Left ventricle myocardium superior (tissue), 1 donor: ENCODE results near the gene RHOT2. TPM values are rescaled to one million over a fixed set of nuclear protein-coding genes. Genes with fewer than 3 reads are reported as not detected.

Experiments used
- ATAC-seq: fragments of 200-7000 bp; cut with Tn5 transposase; one replicate; pipeline ENCODE4 v1.9.1; 2020; ENCODE audit warnings: mild to moderate bottlenecking, moderate library complexity
- DNase-seq: peaks from one replicate; pipeline ENCODE4 v3.0.0-alpha.2; 2020
- intact Hi-C: fragments of 100-400 bp; cut with micrococcal nuclease; formaldehyde crosslinking; loops from one replicate; pipeline ENCODE4 v1.11.0; 2022
- total RNA-seq: library from RNA; stranded (reverse); fragmentation: NEBNext Ultra II Directional; extraction: Animal tissue kit (Norgen Biotek cat#: 25700); gene quantifications from one replicate; pipeline ENCODE4 v1.2.1, GENCODE V29; 2021
- donor health status: DM: no; HTN: yes; CAD: no; lungs with severe emphysema.

Gene RHOT2
- total RNA-seq, 1 donor from 2014 or later, result 88.8 TPM

DNA sequence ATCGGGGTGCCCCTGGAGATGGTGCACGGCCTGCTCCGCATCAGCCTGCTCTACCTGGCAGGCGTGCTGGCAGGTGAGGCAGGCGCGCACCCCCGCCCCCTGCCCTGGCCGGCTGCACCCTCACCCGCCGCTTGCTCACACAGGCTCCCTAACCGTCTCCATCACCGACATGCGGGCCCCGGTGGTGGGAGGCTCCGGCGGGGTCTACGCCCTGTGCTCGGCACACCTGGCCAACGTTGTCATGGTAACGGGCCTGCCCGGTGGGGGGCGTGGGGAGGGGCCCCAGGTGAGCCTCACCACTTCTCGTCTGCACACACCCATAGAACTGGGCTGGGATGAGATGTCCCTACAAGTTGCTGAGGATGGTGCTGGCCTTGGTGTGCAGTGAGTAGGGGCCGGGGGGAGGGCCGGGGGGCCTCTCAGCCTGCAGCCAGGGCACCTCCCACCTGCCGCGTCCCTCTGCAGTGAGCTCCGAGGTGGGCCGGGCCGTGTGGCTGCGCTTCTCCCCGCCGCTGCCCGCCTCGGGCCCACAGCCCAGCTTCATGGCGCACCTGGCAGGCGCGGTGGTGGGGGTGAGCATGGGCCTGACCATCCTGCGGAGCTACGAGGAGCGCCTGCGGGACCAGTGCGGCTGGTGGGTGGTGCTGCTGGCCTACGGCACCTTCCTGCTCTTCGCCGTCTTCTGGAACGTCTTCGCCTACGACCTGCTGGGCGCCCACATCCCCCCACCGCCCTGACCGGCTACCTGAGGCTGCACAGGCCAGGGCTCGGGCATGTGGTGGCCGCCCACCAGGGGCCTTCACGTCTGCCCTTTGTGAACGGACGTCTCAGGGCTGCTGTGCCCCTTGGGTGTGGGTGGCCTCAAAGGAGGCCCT, 9.6 kb downstream of the RHOT2 start:
- intact Hi-C loops, result no loop called here
- no peak for DNase-seq
- no peak for ATAC-seq

DNA sequence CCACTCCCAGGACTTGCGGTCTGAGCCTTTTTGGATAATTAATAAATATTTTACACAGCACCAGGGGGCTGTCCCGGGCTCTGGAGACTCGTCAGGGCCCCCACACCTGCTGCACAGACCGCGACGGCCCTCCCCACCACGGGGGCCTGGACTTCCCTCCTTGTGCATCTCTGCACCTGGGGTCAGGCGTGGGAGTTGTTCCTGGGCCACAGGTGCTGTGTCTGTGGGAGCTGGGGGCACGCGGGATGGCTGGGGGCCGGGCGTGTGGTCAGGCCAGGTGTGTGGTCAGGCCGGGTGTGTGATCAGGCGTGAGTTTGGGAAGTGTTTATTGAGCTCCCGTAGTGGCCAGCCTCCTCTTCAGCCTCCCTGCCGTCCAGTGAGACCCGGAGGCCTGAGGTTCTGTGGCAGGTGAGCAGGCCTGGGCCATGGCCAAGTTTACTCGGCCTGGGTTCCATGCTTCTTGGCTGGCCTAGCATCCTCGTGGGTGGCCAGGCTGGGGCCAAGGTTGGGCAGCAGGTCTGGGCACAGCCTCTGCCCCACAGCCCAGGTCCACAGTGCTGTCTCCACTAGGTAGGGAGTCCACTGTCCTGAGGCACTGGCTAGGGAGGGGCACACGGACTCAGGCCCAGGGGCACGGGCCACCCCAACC, 10.4 kb downstream of the RHOT2 start:
- no peak for DNase-seq
- ATAC-seq, result no peak
- intact Hi-C loops, result no loop called here

DNA sequence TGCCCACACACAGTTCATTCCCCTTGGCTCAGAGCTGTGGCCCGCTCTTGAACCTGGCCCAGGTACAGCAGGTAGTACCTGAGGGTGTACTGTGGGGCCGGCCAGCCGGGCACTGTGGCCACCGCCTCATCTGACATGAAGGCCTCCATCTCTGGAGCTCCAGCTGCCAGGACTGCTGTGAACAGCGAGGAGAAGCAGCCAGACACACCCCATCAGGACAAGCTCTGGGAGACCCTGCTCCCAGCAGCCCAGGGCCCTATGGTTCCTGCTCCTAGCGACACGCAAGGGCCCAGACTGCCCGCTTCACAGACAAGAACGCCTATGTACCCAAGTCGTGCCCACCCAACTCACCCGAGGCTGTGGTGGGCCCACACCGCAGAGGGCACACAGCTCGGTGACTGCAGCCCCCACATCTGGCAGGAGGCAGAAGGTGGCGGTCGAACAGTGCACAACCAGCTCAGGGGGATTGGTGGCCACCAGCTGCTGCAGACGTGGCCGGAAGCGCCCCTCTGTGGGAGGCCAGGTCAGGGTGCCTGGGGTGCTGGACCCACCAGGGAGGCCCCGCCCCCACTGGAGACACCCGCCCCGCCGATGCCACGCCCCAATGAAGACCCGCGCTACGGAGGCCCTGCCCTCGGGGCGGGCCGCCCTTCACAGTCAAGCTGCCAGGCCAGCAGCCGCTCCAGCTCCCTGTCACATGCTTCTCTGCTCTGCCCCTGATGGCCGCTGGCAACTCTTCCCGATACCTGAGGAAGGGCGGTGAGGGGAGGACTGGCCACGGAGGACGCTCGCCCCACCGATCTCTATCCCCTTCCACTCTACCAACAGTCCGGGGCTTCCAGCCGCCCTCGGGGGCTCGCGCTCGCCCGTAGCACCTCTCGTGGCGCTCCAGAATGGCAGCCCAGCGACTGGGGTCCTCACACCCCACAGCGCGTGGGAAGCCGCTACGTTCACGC, 11.2 kb downstream of the RHOT2 start:
- intact Hi-C loops, result no loop called here
- DNase-seq (peak; percentile 86), ATAC-seq (peak; percentile 50)

- DNase-seq (peak; percentile 93), ATAC-seq (peak; percentile 73)
- intact Hi-C loops, result no loop called here
These were observed 12.1 kb downstream of the RHOT2 start, which contains the start of gene STUB1 for GRCh38 chr16:679814-680624. Gene STUB1 (plus strand): TSS chr16:680410. CDS start chr16:680526, 116 bp downstream.

DNA sequence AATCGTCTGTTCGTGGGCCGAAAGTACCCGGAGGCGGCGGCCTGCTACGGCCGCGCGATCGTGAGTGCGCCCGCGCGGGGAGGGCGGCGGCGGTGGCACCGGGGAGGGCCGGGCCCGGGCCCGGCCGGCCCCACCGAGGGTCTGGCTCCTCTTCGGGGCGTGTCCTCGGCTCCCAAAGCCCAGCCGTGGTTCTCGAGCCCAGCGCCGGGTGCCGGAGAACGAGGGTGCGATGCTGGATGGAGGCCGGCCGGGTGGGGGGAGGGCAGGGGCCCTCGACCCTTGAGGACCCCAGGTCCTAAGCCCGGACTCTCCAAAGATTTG, 12.7 kb downstream of the RHOT2 start:
- DNase-seq (no peak), ATAC-seq (no peak)
- intact Hi-C loops, result no loop called here

DNA sequence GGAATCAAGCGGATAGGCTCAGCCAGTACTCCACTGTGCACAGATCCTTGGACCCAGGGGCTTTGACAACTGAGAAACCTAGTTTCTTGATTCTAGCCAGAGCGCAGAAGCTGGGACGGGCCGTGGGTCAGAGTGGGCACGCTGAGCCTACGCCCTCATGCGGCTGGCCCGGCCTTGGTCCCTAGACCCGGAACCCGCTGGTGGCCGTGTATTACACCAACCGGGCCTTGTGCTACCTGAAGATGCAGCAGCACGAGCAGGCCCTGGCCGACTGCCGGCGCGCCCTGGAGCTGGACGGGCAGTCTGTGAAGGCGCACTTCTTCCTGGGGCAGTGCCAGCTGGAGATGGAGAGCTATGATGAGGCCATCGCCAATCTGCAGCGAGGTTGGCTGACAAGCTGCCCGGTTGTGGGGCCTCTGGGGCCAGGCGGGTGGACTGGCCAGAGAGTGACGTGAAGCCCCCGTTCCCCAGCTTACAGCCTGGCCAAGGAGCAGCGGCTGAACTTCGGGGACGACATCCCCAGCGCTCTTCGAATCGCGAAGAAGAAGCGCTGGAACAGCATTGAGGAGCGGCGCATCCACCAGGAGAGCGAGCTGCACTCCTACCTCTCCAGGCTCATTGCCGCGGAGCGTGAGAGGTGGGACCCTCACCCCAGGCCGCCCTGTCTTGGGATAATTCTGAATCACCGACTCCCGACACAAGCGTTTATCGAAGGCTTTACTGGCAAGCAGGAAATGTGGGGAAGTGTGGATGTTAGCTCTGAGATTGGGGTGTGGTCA, 13.2 kb downstream of the RHOT2 start:
- intact Hi-C loops, result no loop called here
- DNase-seq, result peak; percentile 67
- ATAC-seq, result no peak

DNA sequence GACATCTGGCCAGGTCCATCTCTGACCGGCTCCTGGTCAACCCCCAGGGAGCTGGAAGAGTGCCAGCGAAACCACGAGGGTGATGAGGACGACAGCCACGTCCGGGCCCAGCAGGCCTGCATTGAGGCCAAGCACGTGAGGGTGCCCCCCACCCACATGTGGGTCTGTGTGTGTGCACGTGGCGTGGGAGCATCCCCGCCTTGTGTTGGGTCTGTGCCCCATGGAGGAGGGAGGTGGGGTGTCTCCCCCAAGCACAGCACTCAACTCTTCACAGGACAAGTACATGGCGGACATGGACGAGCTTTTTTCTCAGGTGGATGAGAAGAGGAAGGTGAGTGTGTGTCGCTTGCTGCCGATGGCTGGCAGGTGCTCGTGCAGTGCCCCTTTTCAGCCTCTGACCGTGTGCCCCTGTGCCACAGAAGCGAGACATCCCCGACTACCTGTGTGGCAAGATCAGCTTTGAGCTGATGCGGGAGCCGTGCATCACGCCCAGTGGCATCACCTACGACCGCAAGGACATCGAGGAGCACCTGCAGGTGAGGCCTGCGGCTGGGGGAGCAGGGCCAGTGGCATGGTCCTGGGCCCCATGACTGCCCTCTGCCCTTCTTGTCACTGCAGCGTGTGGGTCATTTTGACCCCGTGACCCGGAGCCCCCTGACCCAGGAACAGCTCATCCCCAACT, 14.0 kb downstream of the RHOT2 start:
- ATAC-seq (no peak), DNase-seq (peak; percentile 62)
- intact Hi-C loops, result no loop called here

- DNase-seq (no peak), ATAC-seq (no peak)
- intact Hi-C loops, result no loop called here
These were observed 14.8 kb downstream of the RHOT2 start for GRCh38 chr16:682493-683395.

DNA sequence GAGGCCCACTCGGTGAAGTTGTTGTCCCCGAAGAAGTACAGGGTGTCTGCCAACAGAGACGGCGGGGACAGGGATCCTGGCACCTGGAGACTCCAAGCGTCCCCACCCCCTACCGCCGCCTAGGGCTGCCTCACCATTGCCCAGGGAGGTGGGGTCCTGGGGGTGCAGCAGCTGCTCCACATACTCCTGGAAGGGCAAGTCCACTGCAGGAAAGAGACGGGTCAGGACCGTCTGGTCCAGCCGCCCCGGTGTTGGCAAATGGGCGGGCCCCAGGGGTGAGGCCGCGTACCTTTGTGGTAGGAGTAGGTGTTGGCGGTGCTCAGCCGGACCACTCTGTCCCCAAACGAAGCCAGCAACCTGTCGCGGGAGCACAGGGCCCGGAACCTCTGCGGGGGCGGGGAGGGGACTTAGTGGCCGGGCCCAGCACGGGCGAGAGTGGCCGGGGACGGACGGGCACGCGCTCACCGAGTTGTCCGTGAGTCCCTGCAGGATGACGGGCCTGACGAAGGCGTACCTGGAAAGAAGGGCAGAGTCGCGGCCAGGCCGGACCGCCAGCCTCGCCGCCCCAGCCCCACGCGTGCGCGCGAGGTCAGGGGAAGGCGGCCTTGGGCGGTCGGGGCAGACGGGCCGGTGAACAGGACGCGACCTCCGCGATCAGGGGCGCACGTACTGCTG, 15.6 kb downstream of the RHOT2 start:
- no peak for DNase-seq
- intact Hi-C loops, result no loop called here
- ATAC-seq, result no peak

DNA sequence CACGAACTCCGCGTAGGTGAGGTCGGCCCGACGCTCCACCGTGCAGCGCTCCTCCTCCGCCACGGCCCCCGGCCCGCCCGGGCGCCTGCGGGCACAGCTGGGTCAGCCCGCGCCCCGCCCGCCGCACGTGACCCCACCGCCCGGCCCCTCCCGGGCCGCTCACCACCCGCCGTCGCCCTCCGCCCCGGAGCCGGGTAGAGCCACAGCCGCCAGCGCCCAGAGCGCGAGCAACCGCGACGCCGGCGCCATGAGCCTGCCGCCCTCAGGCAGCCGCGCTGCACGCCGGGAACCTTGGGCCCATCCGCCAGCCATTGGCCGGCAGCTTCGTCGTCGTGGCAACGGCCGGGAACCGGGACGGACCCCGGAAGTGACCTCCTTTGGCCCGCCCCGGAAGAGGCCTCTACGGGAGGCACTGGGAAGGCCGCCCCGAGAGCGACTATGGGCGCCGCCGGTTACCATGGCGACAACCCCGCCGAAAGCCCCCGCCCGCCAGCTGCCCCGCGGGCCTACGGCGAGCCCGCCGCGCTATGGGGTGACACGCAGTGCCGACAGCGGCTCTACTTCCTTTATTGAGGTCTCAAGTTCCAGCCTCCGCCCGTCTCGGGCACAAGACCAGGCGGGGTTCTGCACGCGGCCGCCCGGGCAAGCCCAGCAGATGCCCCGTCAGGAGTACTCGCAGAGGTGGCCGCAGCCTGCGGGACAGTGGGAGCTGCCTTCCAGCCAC, 16.3 kb downstream of the RHOT2 start, which contains the start of gene JMJD8:
JMJD8 (minus strand) TSS at position 264 of the 724 bp plus-strand sequence; CDS start at position 249, 15 bp downstream.
- peak; percentile 99 for DNase-seq
- intact Hi-C loops, result no loop called here

GRCh38 chr16:684961-685696, 17.2 kb downstream of the RHOT2 start:
- ATAC-seq (no peak), DNase-seq (peak; percentile 53)
- intact Hi-C loops, result no loop called here

More for the DNA sequence above, 16.3 kb downstream of the RHOT2 start, which contains the start of gene JMJD8:
- ATAC-seq, result peak; percentile 63

DNA sequence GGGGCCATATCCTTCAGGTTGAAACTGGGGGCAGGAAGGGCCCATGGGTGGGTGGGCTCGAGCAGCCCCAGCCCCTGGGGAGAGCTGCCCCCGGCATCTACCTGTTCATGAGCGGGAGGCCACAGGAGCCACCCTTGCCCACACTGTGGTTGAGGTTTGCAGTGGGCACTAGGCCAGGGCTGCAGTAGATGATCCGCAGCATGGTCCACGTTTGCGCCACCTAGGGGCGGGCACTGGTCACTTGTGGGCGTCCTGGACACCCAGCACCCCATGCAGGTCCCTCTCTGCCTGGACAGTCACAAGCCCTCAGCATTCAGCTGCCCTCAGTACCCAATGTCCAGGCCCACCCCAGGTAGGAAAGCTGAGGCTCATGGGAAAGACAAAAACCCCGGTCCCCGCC, 18.0 kb downstream of the RHOT2 start:
- DNase-seq, result peak; percentile 60
- intact Hi-C loops, result no loop called here

GRCh38 chr16:686459-687260, 18.7 kb downstream of the RHOT2 start:
- DNase-seq (no peak), ATAC-seq (no peak)
- intact Hi-C loops, result no loop called here

More for the DNA sequence above, 18.0 kb downstream of the RHOT2 start:
- ATAC-seq, result no peak

DNA sequence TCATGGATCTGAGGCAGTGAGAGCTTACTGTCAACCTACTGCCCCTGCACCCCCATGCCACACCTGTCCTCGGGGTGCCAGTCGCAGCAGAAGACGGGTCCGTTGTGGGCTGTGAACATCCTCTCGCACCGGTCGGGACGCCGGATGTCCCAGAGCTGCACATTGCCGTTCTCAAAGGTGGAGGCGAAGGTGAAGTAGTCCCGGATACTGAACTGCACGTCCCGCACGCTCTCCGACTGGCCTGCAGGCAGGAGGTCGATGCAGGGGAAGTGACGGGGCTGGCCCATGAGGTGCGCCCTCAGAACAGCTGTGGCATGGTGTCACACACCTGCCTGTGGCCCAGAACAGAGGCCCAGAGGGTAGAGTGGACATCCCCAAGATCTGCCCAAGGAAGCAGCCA, 19.6 kb downstream of the RHOT2 start:
- DNase-seq (no peak), ATAC-seq (no peak)
- intact Hi-C loops, result no loop called here
